ENCODE results near the gene ITPKB. TPM values are rescaled to one million over a fixed set of nuclear protein-coding genes. Genes with fewer than 3 reads are reported as not detected.

Gene ITPKB
- total and polyA plus RNA-seq, 4 donors: 16.8 to 31.3 (median 25.3) TPM

- Histone ChIP-seq H3K36me3 (ENCODE audit: control insufficient read depth, insufficient read depth, low read length) (peaks cover 4% of the 10 kb centered on the region), H3K4me1 (ENCODE audit: control insufficient read depth, insufficient read depth, low read length) (peaks cover 63% of the 10 kb centered on the region), H3K9me3 (ENCODE audit: control insufficient read depth, insufficient read depth, low read length) (no peaks in the 10 kb centered on the region), H3K27ac (ENCODE audit: low read depth, low read length) (peak overlapping the region; percentile 87), H3K27me3 (ENCODE audit: control insufficient read depth, insufficient read depth, low read length) (no peaks in the 10 kb centered on the region), H3K4me3 (ENCODE audit: low read depth, low read length) (no peak overlapping the region)
- DNase-seq (ENCODE audit: low read depth in 4 of 6, low spot score in 6 of 6): peak in 2 of 6 donors; percentile 62 to 65
- 38% methylated on average over 2 of the region's 4 CpGs for WGBS (ENCODE audit: insufficient coverage)
Observed at GRCh38 chr1:226688808-226689207, 50.3 kb downstream of the ITPKB start.

- peaks cover 4% of the 10 kb centered on the region for H3K36me3 ChIP-seq (ENCODE audit: control insufficient read depth, insufficient read depth, low read length)
- H3K4me1 ChIP-seq (ENCODE audit: control insufficient read depth, insufficient read depth, low read length): peaks cover 63% of the 10 kb centered on the region
- H3K4me3 ChIP-seq (ENCODE audit: low read depth, low read length): no peak overlapping the region
- 8% methylated on average over 3 of the region's 6 CpGs for WGBS (ENCODE audit: insufficient coverage)
- no peaks in the 10 kb centered on the region for H3K27me3 ChIP-seq (ENCODE audit: control insufficient read depth, insufficient read depth, low read length)
- peak overlapping the region; percentile 87 for H3K27ac ChIP-seq (ENCODE audit: low read depth, low read length)
- no peaks in the 10 kb centered on the region for H3K9me3 ChIP-seq (ENCODE audit: control insufficient read depth, insufficient read depth, low read length)
- peak in 2 of 6 donors; percentile 84 to 88 for DNase-seq (ENCODE audit: low read depth in 4 of 6, low spot score in 6 of 6)
Observed at GRCh38 chr1:226688056-226688748, 50.9 kb downstream of the ITPKB start.

- no peak for DNase-seq (ENCODE audit: low read depth in 4 of 6, low spot score in 6 of 6)
- H3K27ac ChIP-seq (ENCODE audit: low read depth, low read length): no peak overlapping the region
- WGBS (ENCODE audit: insufficient coverage): 100% methylated on average over 2 of the region's 2 CpGs
- peaks cover 4% of the 10 kb centered on the region for H3K36me3 ChIP-seq (ENCODE audit: control insufficient read depth, insufficient read depth, low read length)
- H3K9me3 ChIP-seq (ENCODE audit: control insufficient read depth, insufficient read depth, low read length): no peaks in the 10 kb centered on the region
- no peaks in the 10 kb centered on the region for H3K27me3 ChIP-seq (ENCODE audit: control insufficient read depth, insufficient read depth, low read length)
- no peak overlapping the region for H3K4me3 ChIP-seq (ENCODE audit: low read depth, low read length)
- H3K4me1 ChIP-seq (ENCODE audit: control insufficient read depth, insufficient read depth, low read length): peaks cover 65% of the 10 kb centered on the region
Observed at GRCh38 chr1:226687426-226687825, 51.7 kb downstream of the ITPKB start.

- 61% methylated on average over 12 of the region's 12 CpGs for WGBS (ENCODE audit: insufficient coverage)
- DNase-seq (ENCODE audit: low read depth in 4 of 6, low spot score in 6 of 6): no peak
- H3K4me1 ChIP-seq (ENCODE audit: control insufficient read depth, insufficient read depth, low read length): peaks cover 71% of the 10 kb centered on the region
- no peak overlapping the region for H3K27ac ChIP-seq (ENCODE audit: low read depth, low read length)
- no peaks in the 10 kb centered on the region for H3K27me3 ChIP-seq (ENCODE audit: control insufficient read depth, insufficient read depth, low read length)
- H3K4me3 ChIP-seq (ENCODE audit: low read depth, low read length): no peak overlapping the region
- peaks cover 4% of the 10 kb centered on the region for H3K36me3 ChIP-seq (ENCODE audit: control insufficient read depth, insufficient read depth, low read length)
- no peaks in the 10 kb centered on the region for H3K9me3 ChIP-seq (ENCODE audit: control insufficient read depth, insufficient read depth, low read length)
Observed at GRCh38 chr1:226686440-226687425, 52.3 kb downstream of the ITPKB start.

- WGBS (ENCODE audit: insufficient coverage): 89% methylated on average over 9 of the region's 11 CpGs
- DNase-seq (ENCODE audit: low read depth in 4 of 6, low spot score in 6 of 6): no peak
- Histone ChIP-seq H3K4me1 (ENCODE audit: control insufficient read depth, insufficient read depth, low read length) (peaks cover 70% of the 10 kb centered on the region), H3K4me3 (ENCODE audit: low read depth, low read length) (no peak overlapping the region), H3K27ac (ENCODE audit: low read depth, low read length) (no peak overlapping the region), H3K27me3 (ENCODE audit: control insufficient read depth, insufficient read depth, low read length) (no peaks in the 10 kb centered on the region), H3K9me3 (ENCODE audit: control insufficient read depth, insufficient read depth, low read length) (no peaks in the 10 kb centered on the region), H3K36me3 (ENCODE audit: control insufficient read depth, insufficient read depth, low read length) (peaks cover 4% of the 10 kb centered on the region)
Observed at GRCh38 chr1:226685196-226685820, 53.8 kb downstream of the ITPKB start.

GRCh38 chr1:226684026-226684425 is 55.1 kb downstream of the ITPKB start:
- Histone ChIP-seq H3K9me3 (ENCODE audit: control insufficient read depth, insufficient read depth, low read length) (no peaks in the 10 kb centered on the region), H3K27ac (ENCODE audit: low read depth, low read length) (no peak overlapping the region), H3K4me3 (ENCODE audit: low read depth, low read length) (no peak overlapping the region), H3K36me3 (ENCODE audit: control insufficient read depth, insufficient read depth, low read length) (peaks cover 4% of the 10 kb centered on the region), H3K4me1 (ENCODE audit: control insufficient read depth, insufficient read depth, low read length) (peaks cover 72% of the 10 kb centered on the region), H3K27me3 (ENCODE audit: control insufficient read depth, insufficient read depth, low read length) (no peaks in the 10 kb centered on the region)
- DNase-seq (ENCODE audit: low read depth in 4 of 6, low spot score in 6 of 6): no peak
- whole genome bisulfite sequencing (ENCODE audit: insufficient coverage): 100% methylated on average over 1 of the region's 7 CpGs

- no peak for DNase-seq (ENCODE audit: low read depth in 4 of 6, low spot score in 6 of 6)
- Histone ChIP-seq H3K36me3 (ENCODE audit: control insufficient read depth, insufficient read depth, low read length) (peaks cover 4% of the 10 kb centered on the region), H3K27ac (ENCODE audit: low read depth, low read length) (peak overlapping the region; percentile 35), H3K4me1 (ENCODE audit: control insufficient read depth, insufficient read depth, low read length) (peaks cover 70% of the 10 kb centered on the region), H3K9me3 (ENCODE audit: control insufficient read depth, insufficient read depth, low read length) (no peaks in the 10 kb centered on the region), H3K27me3 (ENCODE audit: control insufficient read depth, insufficient read depth, low read length) (no peaks in the 10 kb centered on the region), H3K4me3 (ENCODE audit: low read depth, low read length) (no peak overlapping the region)
- WGBS (ENCODE audit: insufficient coverage): 94% methylated on average over 5 of the region's 9 CpGs
Observed at GRCh38 chr1:226682871-226683814, 55.9 kb downstream of the ITPKB start.

- H3K36me3 ChIP-seq (ENCODE audit: control insufficient read depth, insufficient read depth, low read length): peaks cover 4% of the 10 kb centered on the region
- peak overlapping the region; percentile 95 for H3K27ac ChIP-seq (ENCODE audit: low read depth, low read length)
- no peak for DNase-seq (ENCODE audit: low read depth in 4 of 6, low spot score in 6 of 6)
- H3K9me3 ChIP-seq (ENCODE audit: control insufficient read depth, insufficient read depth, low read length): no peaks in the 10 kb centered on the region
- H3K27me3 ChIP-seq (ENCODE audit: control insufficient read depth, insufficient read depth, low read length): no peaks in the 10 kb centered on the region
- H3K4me1 ChIP-seq (ENCODE audit: control insufficient read depth, insufficient read depth, low read length): peaks cover 70% of the 10 kb centered on the region
- 86% methylated on average over 1 of the region's 4 CpGs for WGBS (ENCODE audit: insufficient coverage)
- no peak overlapping the region for H3K4me3 ChIP-seq (ENCODE audit: low read depth, low read length)
Observed at GRCh38 chr1:226681652-226682493, 57.2 kb downstream of the ITPKB start.
